ENCODE measurements around the gene GLRA2. TPM values are rescaled to one million over a fixed set of nuclear protein-coding genes. Genes with fewer than 3 reads are reported as not detected.
A peak's percentile ranks its signal among the peaks of the same experiment; 100 is the strongest.

GLRA2 gene
- polyA plus RNA-seq, 4 donors = 0.20 to 0.22 (median 0.21) TPM

DNA sequence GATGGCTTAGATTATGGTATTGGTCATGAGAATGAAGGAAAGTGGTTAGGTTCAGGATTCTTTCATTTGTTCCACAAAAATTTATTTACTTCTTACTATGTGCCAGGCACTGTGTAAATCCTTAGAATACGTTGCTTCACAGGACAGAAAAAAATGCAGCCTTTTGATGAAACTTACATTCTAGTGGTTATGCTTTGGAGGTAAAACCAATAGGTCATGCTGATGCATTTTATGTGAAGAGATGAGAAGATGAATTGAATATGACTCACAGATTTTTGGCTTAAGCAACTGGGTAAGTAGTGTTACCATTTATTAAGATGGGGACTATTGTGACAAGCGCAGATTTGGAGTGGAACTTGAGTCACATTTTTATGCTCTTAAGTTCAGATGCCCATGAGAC is 165.3 kb downstream of the GLRA2 start:
- no peak for DNase-seq (ENCODE audit: low read depth in 4 of 4, low spot score in 3 of 4)

DNA sequence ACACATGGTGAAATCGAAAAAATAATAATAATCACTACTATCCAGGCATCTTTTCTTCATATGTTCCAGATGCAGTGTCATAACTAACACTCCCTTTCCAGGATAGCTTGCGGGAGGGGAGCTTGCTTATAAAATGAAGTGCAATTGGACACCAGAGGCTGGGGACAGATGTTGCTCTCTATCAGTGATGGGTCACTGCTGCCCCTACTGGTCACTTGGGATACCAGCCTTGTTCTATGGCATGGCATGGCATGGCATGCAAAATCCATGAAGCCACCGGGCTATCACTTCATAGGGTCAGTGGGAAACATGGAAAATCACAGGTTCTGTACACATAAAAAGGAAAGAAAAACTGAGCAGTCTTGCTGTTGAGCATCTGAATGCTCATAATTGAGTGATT is 168.1 kb downstream of the GLRA2 start:
- no peak for DNase-seq (ENCODE audit: low read depth in 4 of 4, low spot score in 3 of 4)

DNA sequence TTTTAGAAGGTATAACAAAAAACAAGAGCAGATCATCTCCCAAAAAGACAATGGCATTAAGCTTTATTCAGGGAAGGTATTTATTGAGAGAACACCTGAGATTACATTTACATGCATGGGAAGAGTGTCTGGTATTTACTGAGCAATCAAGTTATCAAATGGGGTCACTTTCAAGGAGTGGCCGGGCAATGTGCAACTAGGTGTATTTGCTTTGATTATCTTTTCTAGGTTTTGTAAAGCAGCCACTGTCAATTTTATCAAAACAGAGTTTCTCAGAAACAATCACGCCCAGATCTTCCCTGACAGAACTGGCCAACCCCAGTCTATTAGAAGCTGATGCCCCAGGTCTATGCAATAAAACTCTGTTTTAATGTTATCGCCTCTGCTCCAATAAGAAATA is 169.5 kb downstream of the GLRA2 start:
- DNase-seq (ENCODE audit: low read depth in 4 of 4, low spot score in 3 of 4) = no peak

DNA sequence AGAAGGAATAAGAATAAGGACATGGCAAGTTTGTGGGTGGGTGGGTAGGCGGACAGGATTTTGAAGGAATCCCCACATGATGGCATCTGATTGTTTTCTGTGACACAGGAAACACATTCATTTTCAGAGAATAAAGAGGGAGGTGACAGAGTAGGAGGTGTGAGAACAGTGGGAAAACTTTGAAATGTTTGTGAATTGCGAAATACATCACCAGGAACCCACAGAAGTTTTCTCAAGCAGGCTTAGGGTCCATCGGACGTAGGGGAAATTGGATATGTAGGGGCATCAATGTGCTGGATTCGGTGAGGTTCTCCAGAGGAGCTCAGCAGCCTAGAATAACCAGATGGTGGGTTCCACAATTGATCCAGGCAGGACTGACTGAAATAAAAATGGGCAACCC is 171.6 kb downstream of the GLRA2 start:
- no peak for DNase-seq (ENCODE audit: low read depth in 4 of 4, low spot score in 3 of 4)

DNA sequence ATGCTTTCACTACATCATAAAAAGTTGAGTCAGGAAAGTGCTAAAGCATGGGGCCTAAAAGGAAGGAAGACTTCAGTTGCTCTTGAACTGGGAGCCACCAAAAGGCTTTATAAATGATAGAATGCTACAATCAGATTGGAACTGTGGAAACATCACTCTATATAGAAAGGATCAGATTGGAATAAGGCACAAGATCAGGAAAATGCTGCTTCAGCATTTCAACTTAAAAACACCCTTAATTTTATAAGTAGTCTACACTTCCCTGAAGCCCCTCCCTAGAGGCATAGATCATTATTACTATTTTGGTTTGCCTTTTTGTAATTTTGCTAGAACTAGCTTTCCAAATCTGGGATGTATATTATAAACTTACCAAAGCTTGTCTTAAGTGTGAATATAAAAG is 172.8 kb downstream of the GLRA2 start:
- no peak for DNase-seq (ENCODE audit: low read depth in 4 of 4, low spot score in 3 of 4)

DNA sequence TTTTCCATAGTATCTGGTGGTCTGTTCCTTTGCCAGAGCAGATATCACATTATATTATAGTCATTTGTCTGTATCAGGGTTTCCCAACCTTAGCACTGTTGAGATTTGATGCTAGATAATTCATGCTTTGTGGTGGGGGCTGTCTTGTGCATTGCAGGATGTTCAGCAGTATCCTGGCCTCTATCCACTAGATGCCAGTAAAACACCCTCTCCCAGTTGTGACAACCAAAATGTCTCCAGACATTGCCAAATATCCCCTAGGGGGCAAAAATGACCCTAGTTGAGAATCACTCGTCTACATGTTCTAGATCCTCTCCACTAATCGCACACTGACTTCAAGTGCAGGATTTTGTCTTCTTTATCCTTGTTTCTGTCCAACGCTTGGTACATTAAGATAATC is 182.8 kb downstream of the GLRA2 start:
- DNase-seq (ENCODE audit: low read depth in 4 of 4, low spot score in 3 of 4) = no peak

DNA sequence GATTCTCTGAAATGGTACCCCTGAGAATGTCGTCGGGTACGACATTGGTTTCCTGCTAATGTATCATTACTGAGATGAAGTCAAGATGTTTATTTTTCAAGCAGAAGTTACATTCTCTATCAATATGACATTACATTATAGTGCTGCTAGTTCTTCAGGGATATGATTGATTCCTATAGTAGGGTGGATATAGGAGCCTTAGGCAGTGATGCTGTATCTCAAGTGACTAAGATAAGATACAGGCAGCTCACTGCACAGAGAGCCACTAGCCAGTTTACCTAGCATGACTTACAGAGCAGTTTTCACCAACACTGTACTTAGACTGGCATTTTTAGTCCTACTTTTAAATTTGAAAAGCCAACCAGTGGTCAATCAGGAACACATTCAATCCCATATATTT is 188.6 kb downstream of the GLRA2 start:
- no peak for DNase-seq (ENCODE audit: low read depth in 4 of 4, low spot score in 3 of 4)

DNA sequence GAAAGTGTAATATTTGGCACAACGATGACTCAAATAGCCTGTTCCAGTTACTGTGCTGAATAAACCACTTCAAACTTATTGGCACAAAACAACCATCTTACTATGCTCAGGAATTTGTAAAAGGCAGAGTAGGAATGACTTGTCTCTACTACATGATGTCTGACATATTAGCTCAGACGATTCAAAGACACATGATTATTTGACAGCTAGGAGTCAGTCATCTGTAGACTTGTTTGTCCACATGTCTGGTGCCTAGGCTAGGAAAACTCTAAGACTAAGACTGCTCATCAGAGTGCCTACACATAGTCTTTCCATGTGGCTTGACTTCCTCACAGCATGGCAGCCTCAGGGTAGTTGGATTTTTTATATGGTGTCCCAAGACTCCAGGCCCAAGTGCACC is 189.1 kb downstream of the GLRA2 start:
- no peak for DNase-seq (ENCODE audit: low read depth in 4 of 4, low spot score in 3 of 4)

DNA sequence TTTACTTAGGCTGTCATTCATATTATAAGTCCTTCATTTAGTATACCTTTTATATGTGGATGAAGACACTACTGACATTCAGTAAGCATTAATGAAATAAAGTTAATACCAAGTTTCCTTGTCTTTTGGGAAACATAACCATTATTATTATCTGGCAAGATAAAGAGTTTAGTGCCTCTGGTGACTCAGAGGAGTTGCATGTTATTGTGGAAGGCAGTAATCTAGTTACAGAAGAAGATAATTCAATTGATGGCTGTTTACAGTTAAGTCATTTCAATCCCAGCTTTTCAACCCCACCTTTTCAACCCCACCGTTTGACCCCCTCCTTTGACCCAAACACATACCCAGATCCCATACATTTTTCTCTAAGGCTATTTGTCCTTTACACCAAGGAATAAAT is 199.7 kb downstream of the GLRA2 start:
- no peak for DNase-seq (ENCODE audit: low read depth in 4 of 4, low spot score in 3 of 4)

DNA sequence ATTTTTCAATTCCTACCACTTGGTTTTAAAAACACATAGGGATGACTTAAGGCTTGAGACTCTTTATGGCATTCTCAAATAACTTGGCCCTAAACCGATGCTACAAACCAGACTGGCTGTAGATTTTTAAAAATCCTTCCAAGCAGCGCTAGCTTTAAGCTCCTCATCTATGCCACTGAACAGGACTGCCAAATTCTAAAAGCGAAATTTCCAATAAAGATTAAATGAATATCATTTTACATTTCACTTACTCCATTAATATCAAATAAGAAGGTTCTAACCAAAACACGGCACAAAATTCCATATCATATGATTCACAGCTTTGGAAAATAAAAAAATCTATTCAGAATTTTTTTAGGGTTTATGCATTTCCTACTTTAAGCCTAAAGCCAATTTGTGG is 209.3 kb downstream of the GLRA2 start:
- no peak for DNase-seq (ENCODE audit: low read depth in 4 of 4, low spot score in 3 of 4)

DNA sequence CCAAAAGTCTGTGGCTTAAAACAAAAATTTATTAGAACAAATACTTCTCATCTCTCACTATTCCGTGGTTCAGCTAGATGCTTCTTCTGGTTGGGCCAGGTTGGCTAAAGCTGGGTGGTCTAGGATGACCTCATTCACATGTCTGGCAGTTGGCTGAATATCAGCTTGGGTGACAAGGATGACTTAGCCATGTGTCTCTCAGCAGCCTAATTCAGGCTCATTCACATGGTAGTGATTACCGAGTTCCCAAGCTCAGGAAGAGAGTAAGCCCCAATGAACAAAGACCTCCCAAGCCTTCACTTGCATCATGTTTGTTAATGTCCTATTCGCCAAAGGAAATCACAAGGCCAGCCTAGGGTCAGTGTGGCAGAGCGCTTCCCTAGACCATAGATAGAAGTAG is 224.1 kb downstream of the GLRA2 start:
- no peak for DNase-seq (ENCODE audit: low read depth in 4 of 4, low spot score in 3 of 4)

DNA sequence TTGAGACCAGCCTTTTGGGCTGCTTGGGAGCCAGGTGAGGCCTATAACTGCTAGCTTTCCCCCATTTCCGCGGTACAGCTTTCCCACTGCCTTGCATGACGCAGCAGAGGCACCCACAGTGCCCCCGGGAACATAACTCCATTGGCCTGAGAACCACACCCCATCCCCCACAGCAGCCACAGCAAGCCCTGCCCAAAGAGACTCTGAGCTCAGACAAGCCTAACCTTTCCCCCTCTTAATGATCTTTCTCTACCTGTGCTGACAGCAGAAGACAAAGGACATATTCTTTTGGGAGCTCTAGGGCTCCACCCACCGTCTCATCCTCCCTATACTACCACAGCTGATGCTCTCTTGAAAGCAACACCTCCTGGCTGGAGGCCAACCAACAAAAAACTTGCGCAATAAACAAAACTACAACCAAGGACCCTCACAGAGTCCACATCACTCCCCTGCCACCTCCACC is 228.7 kb downstream of the GLRA2 start:
- DNase-seq (ENCODE audit: low read depth in 4 of 4, low spot score in 3 of 4) = no peak

DNA sequence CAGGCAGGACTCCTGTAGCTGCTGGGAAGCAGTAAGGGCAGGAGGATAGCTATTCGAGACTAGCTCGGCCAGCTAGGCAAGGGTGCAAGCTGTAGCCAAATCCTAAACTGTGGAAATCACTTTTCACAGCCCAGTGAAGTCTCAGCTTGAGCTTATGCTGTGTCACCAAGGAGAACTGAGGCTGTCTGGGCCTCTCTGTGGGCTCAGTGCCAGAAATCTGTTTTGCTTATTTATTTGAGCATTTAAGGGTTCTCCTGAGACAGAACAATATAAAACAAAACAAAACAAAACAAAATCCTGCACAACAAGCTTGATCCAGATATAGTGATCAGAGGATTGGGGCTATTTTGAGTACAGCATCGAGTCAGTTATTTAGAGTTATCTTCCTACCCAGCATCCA is 246.1 kb downstream of the GLRA2 start:
- DNase-seq (ENCODE audit: low read depth in 4 of 4, low spot score in 3 of 4) = peak in 1 of 4 donors; percentile 5

DNA sequence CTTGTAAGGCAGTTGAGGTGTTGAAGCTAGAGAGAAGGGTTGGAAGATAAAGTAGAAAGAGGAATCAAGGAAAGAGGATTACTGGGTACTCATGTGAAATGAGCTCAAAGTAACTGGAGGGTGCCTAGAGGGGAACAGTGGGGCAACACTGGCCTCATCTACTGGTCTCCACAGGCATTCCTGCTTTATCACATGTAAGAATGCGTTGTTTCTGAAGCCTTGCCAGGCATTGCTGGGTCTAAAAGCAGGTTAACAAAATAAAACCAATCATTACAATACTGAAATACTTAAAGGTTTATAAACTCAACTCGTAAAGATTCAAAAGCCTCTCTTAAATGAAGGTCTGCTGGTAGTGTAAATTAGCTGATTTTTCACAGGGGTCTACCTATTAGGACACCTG is 247.6 kb downstream of the GLRA2 start:
- no peak for DNase-seq (ENCODE audit: low read depth in 4 of 4, low spot score in 3 of 4)

DNA sequence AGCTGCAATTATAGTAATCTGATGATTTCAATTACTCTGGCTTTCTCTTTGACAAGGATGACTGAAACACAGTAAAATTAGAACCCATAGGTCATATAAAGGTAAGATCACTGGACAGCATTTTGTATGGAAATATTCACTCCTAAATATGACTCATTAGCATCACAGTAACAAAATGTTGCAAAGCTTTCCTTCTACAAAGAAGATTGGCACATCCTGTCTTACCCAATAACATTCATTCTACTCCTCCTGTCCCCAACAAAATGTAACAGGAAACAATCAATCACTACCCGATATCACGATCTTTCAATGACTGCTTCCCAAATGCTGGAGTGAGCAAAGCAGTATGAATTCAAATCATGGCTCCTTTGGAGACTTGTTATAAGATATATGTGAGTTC is 248.2 kb downstream of the GLRA2 start:
- DNase-seq (ENCODE audit: low read depth in 4 of 4, low spot score in 3 of 4) = no peak

DNA sequence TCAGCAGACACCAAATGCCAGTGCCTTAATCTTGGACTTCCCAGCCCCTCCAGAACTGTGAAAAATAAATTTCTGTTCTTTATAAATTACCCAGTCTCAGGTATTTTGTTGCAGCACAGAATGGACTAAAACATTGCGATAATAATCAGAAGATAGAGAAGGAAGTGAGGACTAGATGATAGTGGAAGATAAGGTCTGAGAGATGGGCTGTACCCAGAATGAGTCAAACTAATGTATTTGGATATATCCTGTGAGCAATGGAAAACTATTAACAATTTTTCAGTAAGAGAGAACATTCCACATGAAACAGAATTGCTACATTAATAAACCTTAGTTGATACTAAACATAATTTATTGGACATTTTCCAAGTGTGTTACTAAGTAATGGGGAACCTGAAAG is 250.2 kb downstream of the GLRA2 start:
- DNase-seq (ENCODE audit: low read depth in 4 of 4, low spot score in 3 of 4) = no peak

Measured in left renal pelvis (tissue), 4 donors.